Transverse colon (tissue), 4 donors: ENCODE data around the gene CPNE7.

Experiments
- CTCF ChIP-seq, 5 experiments: fragments of 200-600 bp in 3 of 5; fragments of 450-650 bp in 2 of 5; sonication (generic) in 3 of 5; IDR thresholded peaks; 1 replicate in 2 of 5; 2 replicates in 3 of 5; pipeline ENCODE4 v1.5.1; 2016 to 2017; ENCODE audit warnings: antibody characterized with exemption in 5 of 5, inconsistent platforms in 3 of 5, mild to moderate bottlenecking in 2 of 5, moderate library complexity in 1 of 5
- EP300 ChIP-seq: sonication (generic); formaldehyde crosslinking; IDR thresholded peaks from one replicate; pipeline ENCODE4 v1.6.1; 2017; ENCODE audit warnings: antibody characterized with exemption, low read depth
- POLR2A ChIP-seq: fragments of 450-650 bp; IDR thresholded peaks from one replicate; pipeline ENCODE4 v1.6.1; 2016; ENCODE audit warnings: antibody characterized with exemption, mild to moderate bottlenecking, moderate library complexity
- POLR2AphosphoS5 ChIP-seq, 3 donors: sonication (generic); formaldehyde crosslinking; IDR thresholded peaks; one replicate each; pipeline ENCODE4 v1.6.1; 2016; ENCODE audit warnings: antibody characterized with exemption in 3 of 3

GRCh38 chr16:89601906-89602272 lies 26.3 kb downstream of the CPNE7 start:
- TF ChIP-seq CTCF (IDR thresholded peaks at IDR 0.05), result no peak
- no peak for TF ChIP-seq EP300
- no peak for TF ChIP-seq POLR2AphosphoS5 (IDR thresholded peaks at IDR 0.05)
- TF ChIP-seq POLR2A, result no peak
